Measurements from ENCODE around the gene NOC4L.

Gene NOC4L

DNA sequence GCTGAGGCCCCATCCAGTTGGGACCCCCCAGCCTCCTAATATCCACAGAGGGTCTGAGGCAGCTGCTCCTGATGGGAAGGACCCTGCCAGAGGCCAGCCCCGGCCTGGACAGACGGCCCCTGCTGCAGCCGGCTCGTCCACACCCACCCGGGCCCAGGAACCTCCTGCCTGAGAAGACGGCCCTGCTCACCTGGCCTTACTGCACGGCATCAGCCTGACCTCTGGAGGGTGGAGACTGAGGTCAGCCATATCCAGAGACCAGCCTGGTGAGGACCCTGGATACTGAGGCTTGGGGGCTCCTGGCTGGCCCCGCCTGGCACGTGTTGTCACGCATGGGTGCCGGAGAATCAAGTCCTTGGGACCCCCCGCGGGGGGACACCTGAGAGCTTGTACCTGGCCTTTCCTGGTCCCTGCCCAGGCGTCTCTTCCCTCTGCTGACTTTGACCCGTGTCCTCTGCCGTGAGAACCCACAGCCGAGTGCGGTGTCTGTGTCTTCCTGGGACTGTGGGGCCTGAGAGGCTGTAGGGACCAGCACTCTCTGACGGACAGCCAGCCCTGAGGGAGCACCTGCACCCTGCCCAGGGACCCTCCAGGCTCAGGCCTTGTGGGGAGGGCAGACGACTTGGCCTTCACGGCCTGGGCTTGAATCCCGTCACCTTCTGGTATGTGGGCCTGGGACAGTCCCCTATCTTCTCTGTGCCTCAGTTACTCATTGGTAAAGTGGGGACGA, 57.3 kb downstream of the NOC4L start:
- DNase-seq, result no peak

All from effector CD8-positive, alpha-beta T cell (primary cell).